PFSK-1 (cell line): Measurements from ENCODE around the gene KCNA2.

Experiments
- FOXP2 ChIP-seq: optimal IDR thresholded peaks from 2 replicates; pipeline ENCODE3; 2011; ENCODE audit warnings: borderline replicate concordance, control low read depth, inconsistent platforms; ENCODE audit not compliant: insufficient read depth; ENCODE audit errors: extremely low read length, extremely low read depth
- POLR2AphosphoS5 ChIP-seq: IDR thresholded peaks from 2 replicates; pipeline ENCODE4 v1.6.1; 2012; ENCODE audit warnings: low read depth, mild to moderate bottlenecking, control low read depth, low read length, moderate library complexity
- SIN3A ChIP-seq: IDR thresholded peaks from 2 replicates; pipeline ENCODE4 v1.6.1; 2012; ENCODE audit warnings: mild to moderate bottlenecking, low read length, moderate library complexity, borderline replicate concordance; ENCODE audit not compliant: insufficient read depth
- TAF1 ChIP-seq: IDR thresholded peaks from 2 replicates; pipeline ENCODE4 v1.6.1; 2012; ENCODE audit warnings: low read length, control low read depth, borderline replicate concordance; ENCODE audit not compliant: insufficient read depth
- TF ChIP-seq, protein P1 (sequence below), 2 experiments: IDR thresholded peaks; 2 replicates each; pipeline versions ENCODE4 v1.6.1 to v1.8.0; 2011 to 2012; ENCODE audit warnings: low read depth in 2 of 2, low read length in 2 of 2, control low read depth in 1 of 2, inconsistent platforms in 1 of 2, mild to moderate bottlenecking in 1 of 2, moderate library complexity in 1 of 2; ENCODE audit not compliant: insufficient read depth in 1 of 2

Gene KCNA2

GRCh38 chr1:110576441-110576840, 29.7 kb downstream of the KCNA2 start:
- TF ChIP-seq POLR2AphosphoS5 (no peak), SIN3A (no peak), FOXP2 (no peak), TAF1 (no peak)
- TF ChIP-seq, protein P1, sequence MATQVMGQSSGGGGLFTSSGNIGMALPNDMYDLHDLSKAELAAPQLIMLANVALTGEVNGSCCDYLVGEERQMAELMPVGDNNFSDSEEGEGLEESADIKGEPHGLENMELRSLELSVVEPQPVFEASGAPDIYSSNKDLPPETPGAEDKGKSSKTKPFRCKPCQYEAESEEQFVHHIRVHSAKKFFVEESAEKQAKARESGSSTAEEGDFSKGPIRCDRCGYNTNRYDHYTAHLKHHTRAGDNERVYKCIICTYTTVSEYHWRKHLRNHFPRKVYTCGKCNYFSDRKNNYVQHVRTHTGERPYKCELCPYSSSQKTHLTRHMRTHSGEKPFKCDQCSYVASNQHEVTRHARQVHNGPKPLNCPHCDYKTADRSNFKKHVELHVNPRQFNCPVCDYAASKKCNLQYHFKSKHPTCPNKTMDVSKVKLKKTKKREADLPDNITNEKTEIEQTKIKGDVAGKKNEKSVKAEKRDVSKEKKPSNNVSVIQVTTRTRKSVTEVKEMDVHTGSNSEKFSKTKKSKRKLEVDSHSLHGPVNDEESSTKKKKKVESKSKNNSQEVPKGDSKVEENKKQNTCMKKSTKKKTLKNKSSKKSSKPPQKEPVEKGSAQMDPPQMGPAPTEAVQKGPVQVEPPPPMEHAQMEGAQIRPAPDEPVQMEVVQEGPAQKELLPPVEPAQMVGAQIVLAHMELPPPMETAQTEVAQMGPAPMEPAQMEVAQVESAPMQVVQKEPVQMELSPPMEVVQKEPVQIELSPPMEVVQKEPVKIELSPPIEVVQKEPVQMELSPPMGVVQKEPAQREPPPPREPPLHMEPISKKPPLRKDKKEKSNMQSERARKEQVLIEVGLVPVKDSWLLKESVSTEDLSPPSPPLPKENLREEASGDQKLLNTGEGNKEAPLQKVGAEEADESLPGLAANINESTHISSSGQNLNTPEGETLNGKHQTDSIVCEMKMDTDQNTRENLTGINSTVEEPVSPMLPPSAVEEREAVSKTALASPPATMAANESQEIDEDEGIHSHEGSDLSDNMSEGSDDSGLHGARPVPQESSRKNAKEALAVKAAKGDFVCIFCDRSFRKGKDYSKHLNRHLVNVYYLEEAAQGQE (IDR thresholded peaks at IDR 0.05; ENCODE audit: insufficient read depth in 1 of 2, low read depth in 2 of 2, low read length in 2 of 2): no peak

DNA sequence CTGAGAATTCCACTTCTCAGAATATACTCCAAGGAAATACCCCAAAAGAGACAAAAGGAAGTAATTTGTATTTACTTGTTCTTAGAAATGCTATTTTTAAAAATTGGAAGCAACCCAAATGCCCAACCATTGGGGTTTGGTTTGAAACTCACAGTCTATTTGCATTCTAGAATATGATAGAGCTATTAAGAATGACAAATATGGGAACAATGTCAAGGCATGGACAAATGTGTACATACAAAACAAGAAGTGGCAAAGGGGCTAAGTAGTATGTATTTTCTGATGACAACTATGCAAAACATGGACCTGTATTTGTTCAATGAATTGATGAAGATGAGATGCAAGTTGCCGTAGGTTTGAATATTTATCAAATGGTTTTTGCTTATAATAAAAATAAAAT, 32.8 kb downstream of the KCNA2 start:
- TF ChIP-seq, protein P1 (IDR thresholded peaks at IDR 0.05; ENCODE audit: insufficient read depth in 1 of 2, low read depth in 2 of 2, low read length in 2 of 2): no peak
- TF ChIP-seq TAF1: no peak
- no peak for TF ChIP-seq FOXP2
- no peak for TF ChIP-seq SIN3A
- no peak for TF ChIP-seq POLR2AphosphoS5

- TF ChIP-seq FOXP2 (no peak), SIN3A (no peak), TAF1 (no peak), POLR2AphosphoS5 (no peak)
- TF ChIP-seq, protein P1 (IDR thresholded peaks at IDR 0.05; ENCODE audit: insufficient read depth in 1 of 2, low read depth in 2 of 2, low read length in 2 of 2): no peak
Observed at GRCh38 chr1:110572751-110573150, 33.4 kb downstream of the KCNA2 start.

GRCh38 chr1:110570901-110571300, 35.3 kb downstream of the KCNA2 start:
- TF ChIP-seq TAF1 (no peak), SIN3A (no peak), POLR2AphosphoS5 (no peak), FOXP2 (no peak)
- TF ChIP-seq, protein P1 (IDR thresholded peaks at IDR 0.05; ENCODE audit: insufficient read depth in 1 of 2, low read depth in 2 of 2, low read length in 2 of 2): no peak

DNA sequence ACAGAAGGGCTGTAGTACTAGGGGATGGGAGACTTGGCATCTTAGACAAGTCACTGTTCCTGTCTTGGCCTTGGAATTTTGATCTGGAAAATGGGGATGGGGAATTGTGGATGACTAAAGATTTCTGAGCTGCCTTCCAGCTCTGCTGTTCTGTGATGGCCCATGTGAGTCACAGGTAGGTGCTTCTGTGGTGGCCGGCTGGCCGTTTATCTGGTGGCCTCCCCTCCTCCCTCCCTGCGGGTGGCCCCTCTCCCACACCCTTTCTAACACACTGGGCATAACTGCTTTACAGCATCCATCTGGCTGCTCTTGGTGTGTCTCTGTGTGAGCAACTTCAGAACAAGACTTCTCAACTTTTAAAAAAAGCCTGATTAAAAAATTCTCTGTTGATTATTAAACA, 35.9 kb downstream of the KCNA2 start:
- TF ChIP-seq TAF1 (no peak), POLR2AphosphoS5 (no peak), FOXP2 (no peak), SIN3A (no peak)
- TF ChIP-seq, protein P1 (IDR thresholded peaks at IDR 0.05; ENCODE audit: insufficient read depth in 1 of 2, low read depth in 2 of 2, low read length in 2 of 2): no peak
